Loucy (cell line): ENCODE data around the gene HSD17B8.

Experiments
- CTCF ChIP-seq: fragments of 200-600 bp; sonication (generic); conservative IDR thresholded peaks from 2 replicates; pipeline ENCODE4 v1.5.1; 2014; ENCODE audit warnings: mild to moderate bottlenecking, antibody characterized with exemption, low read length
- EZH2phosphoT487 ChIP-seq: fragments of 200-600 bp; IDR thresholded peaks from 2 replicates; pipeline ENCODE4 v1.6.1; 2018; ENCODE audit warnings: antibody characterized with exemption, mild to moderate bottlenecking, moderate library complexity, borderline replicate concordance

- TF ChIP-seq CTCF (no peak), EZH2phosphoT487 (no peak)
Observed at GRCh38 chr6:33173535-33174180, 30.8 kb upstream of the HSD17B8 start.
